ENCODE results near the gene HTD2. TPM values are rescaled to one million over a fixed set of nuclear protein-coding genes. Genes with fewer than 3 reads are reported as not detected.

Gene HTD2
- polyA plus RNA-seq, 1 of the 3 experiments (the other 2 are of a cell fraction), result 3.0 TPM

DNA sequence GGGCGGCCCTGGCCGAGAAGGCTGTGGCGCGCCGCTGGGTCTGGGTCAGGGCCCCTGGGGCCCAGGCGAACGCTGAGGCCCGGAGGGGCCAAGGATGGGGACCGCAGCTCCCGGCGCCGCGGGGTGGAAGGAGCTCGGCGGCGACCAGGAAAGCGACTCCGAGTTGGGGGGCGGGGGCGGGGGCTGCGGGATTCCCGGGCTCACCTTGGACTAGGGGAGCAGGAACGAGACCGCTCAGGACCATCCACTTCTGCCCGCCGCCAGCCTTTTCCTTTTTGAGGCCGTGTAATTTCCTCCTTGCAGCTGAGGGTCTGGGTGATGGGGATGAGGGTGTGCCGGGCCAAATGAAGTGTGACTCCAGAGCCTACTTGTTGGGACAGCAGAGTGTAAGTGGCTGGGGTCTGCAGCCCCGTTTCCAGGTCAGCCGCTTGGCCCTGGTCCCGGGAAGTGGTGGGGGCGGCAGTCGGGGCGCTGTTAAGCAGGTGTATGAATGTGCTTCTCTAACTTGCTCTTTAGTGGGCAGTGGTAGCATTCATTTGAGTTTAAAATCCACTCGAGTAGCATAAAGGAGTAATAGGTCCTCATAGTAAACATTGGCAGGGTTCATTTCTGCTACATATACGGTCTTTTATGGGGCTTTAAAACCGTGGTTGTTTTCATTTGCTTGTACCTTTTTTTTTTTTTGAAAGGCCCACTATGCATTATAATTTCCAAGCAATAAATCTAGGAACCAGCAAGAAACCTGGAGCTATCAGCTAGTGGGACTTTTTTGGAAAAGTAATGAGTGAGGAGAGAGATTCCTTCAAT is 27.1 kb downstream of the HTD2 start:
- Histone ChIP-seq H4K20me1 (ENCODE audit: insufficient read depth) (no peaks in the 10 kb centered on the region), H3F3A (replicated peaks; ENCODE audit: insufficient read depth) (peaks cover 20% of the 10 kb centered on the region), H3K36me3 (replicated peaks in 1 of 2; ENCODE audit: control insufficient read depth in 1 of 2, insufficient read depth in 2 of 2, low read length in 1 of 2) (no peaks in the 10 kb centered on the region), H3K4me2 (peak overlapping the region; percentile 92), H3K79me2 (ENCODE audit: insufficient read depth) (peaks cover 27% of the 10 kb centered on the region; the same call in 1 of the 2 replicates), H3K9ac (peak overlapping the region; percentile 49; the same call in 1 of the 2 replicates), H3K9me3 (no peaks in the 10 kb centered on the region), H3K4me1 (ENCODE audit: control insufficient read depth in 1 of 2, insufficient read depth in 2 of 2, low read depth in 1 of 2, low read length in 1 of 2) (peaks cover 4 to 11% of the 10 kb centered on the region in 2 experiments; a peak in 3 of 4 replicates), H3K27ac (ENCODE audit: low read depth in 2 of 2, low read length in 1 of 2) (peak overlapping the region in 1 of 2 experiments; percentile 88; a peak in 1 of 4 replicates), H2AFZ (ENCODE audit: low read depth) (peak overlapping the region; percentile 56; the same call in 1 of the 2 replicates), H3K27me3 (ENCODE audit: insufficient read depth) (no peaks in the 10 kb centered on the region), H3K9me2 (no peaks in the 10 kb centered on the region), H3K4me3 (ENCODE audit: low read depth in 2 of 2, low read length in 1 of 2) (peak overlapping the region; percentile 67 to 83)
- CTCF ChIA-PET, result interaction anchor here (0.6 to 4.9 kb wide), 14 partner anchors 16 to 297 kb away, joined by 3 to 24 read pairs (median 4); partner anchors contain the start of genes HTD2, KCTD6 and RPP14
- WGBS (ENCODE audit: low lambda C conversion rate), result under 1% methylated on average over 15 of the region's 37 CpGs
- POLR2A ChIA-PET, result interaction anchor here (1.6 kb wide), 1 partner anchor 28 kb away, joined by 5 read pairs; the partner anchor contains the start of genes HTD2 and RPP14
- DNase-seq, result peak; percentile 68
- TF ChIP-seq, protein P1, sequence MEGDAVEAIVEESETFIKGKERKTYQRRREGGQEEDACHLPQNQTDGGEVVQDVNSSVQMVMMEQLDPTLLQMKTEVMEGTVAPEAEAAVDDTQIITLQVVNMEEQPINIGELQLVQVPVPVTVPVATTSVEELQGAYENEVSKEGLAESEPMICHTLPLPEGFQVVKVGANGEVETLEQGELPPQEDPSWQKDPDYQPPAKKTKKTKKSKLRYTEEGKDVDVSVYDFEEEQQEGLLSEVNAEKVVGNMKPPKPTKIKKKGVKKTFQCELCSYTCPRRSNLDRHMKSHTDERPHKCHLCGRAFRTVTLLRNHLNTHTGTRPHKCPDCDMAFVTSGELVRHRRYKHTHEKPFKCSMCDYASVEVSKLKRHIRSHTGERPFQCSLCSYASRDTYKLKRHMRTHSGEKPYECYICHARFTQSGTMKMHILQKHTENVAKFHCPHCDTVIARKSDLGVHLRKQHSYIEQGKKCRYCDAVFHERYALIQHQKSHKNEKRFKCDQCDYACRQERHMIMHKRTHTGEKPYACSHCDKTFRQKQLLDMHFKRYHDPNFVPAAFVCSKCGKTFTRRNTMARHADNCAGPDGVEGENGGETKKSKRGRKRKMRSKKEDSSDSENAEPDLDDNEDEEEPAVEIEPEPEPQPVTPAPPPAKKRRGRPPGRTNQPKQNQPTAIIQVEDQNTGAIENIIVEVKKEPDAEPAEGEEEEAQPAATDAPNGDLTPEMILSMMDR (IDR thresholded peaks at IDR 0.05), result peak; percentile 38
- TF ChIP-seq RAD21 (IDR thresholded peaks at IDR 0.05; ENCODE audit: low read length) (peak; percentile 59), RCOR1 (IDR thresholded peaks at IDR 0.05; ENCODE audit: low read length) (no peak), SMC3 (IDR thresholded peaks at IDR 0.05; ENCODE audit: low read depth, low read length) (peak; percentile 9; the same call in 1 of the 2 replicates), RXRA (IDR thresholded peaks at IDR 0.05; ENCODE audit: borderline replicate concordance, low read depth) (no peak)

DNA sequence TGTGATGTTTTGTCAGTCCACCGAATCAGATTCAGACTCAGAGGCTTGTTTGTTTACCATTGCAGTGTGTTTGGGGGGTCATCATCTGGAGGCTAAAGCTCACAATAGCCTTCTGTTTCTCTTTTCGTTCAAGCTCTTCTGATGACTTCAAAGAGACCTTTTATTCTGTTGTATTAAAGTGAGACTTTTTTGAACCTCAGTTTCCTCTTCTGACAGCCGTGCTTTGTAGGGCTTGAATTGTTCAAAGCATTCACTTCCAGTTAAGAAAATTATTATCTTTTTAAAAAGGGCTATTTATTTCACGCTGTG is 27.6 kb downstream of the HTD2 start:
- no peaks in the 10 kb centered on the region for H3K9me3 ChIP-seq
- H2AFZ ChIP-seq (ENCODE audit: low read depth), result no peak overlapping the region
- peaks cover 29% of the 10 kb centered on the region; the same call in 1 of the 2 replicates for H3K79me2 ChIP-seq (ENCODE audit: insufficient read depth)
- peaks cover 20% of the 10 kb centered on the region for H3F3A ChIP-seq (replicated peaks; ENCODE audit: insufficient read depth)
- H4K20me1 ChIP-seq (ENCODE audit: insufficient read depth), result no peaks in the 10 kb centered on the region
- 64% methylated on average over 4 of the region's 4 CpGs for WGBS (ENCODE audit: low lambda C conversion rate)
- peak overlapping the region in 1 of 2 experiments; percentile 88; a peak in 1 of 4 replicates for H3K27ac ChIP-seq (ENCODE audit: low read depth in 2 of 2, low read length in 1 of 2)
- H3K27me3 ChIP-seq (ENCODE audit: insufficient read depth), result no peaks in the 10 kb centered on the region
- H3K9me2 ChIP-seq, result no peaks in the 10 kb centered on the region
- ChIA-PET CTCF (interaction anchor here (0.6 to 4.9 kb wide), 13 partner anchors 16 to 296 kb away, joined by 3 to 24 read pairs (median 4); partner anchors contain the start of genes HTD2, KCTD6 and RPP14), POLR2A (interaction anchor here (1.6 kb wide), 1 partner anchor 28 kb away, joined by 5 read pairs; the partner anchor contains the start of genes HTD2 and RPP14)
- no peaks in the 10 kb centered on the region for H3K36me3 ChIP-seq (replicated peaks in 1 of 2; ENCODE audit: control insufficient read depth in 1 of 2, insufficient read depth in 2 of 2, low read length in 1 of 2)
- peak overlapping the region; percentile 49; the same call in 1 of the 2 replicates for H3K9ac ChIP-seq
- TF ChIP-seq EP300 (IDR thresholded peaks at IDR 0.05; ENCODE audit: borderline replicate concordance in 1 of 2, low read depth in 1 of 2, low read length in 1 of 2), result no peak
- TF ChIP-seq TEAD4 (IDR thresholded peaks at IDR 0.05; ENCODE audit: borderline replicate concordance, insufficient read depth), result no peak
- TF ChIP-seq ELF1 (IDR thresholded peaks at IDR 0.05), result no peak
- TF ChIP-seq, protein P2, sequence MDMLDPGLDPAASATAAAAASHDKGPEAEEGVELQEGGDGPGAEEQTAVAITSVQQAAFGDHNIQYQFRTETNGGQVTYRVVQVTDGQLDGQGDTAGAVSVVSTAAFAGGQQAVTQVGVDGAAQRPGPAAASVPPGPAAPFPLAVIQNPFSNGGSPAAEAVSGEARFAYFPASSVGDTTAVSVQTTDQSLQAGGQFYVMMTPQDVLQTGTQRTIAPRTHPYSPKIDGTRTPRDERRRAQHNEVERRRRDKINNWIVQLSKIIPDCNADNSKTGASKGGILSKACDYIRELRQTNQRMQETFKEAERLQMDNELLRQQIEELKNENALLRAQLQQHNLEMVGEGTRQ (IDR thresholded peaks at IDR 0.05; ENCODE audit: borderline replicate concordance, low read depth, low read length), result no peak
- no peak for TF ChIP-seq YY1 (IDR thresholded peaks at IDR 0.05; ENCODE audit: low read depth)
- no peak for TF ChIP-seq CHD2 (IDR thresholded peaks at IDR 0.05; ENCODE audit: low read length, partially characterized antibody)
- no peak for TF ChIP-seq RFX5 (IDR thresholded peaks at IDR 0.05; ENCODE audit: low read length)
- TF ChIP-seq, protein P3, sequence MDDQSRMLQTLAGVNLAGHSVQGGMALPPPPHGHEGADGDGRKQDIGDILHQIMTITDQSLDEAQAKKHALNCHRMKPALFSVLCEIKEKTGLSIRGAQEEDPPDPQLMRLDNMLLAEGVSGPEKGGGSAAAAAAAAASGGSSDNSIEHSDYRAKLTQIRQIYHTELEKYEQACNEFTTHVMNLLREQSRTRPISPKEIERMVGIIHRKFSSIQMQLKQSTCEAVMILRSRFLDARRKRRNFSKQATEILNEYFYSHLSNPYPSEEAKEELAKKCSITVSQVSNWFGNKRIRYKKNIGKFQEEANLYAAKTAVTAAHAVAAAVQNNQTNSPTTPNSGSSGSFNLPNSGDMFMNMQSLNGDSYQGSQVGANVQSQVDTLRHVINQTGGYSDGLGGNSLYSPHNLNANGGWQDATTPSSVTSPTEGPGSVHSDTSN (IDR thresholded peaks at IDR 0.05), result no peak
- no peak for TF ChIP-seq GATA2 (CRISPR knock-in tag; IDR thresholded peaks at IDR 0.05)
- TF ChIP-seq JUND (IDR thresholded peaks at IDR 0.05), result no peak
- no peak for TF ChIP-seq NFIC (IDR thresholded peaks at IDR 0.05; ENCODE audit: borderline replicate concordance)
- no peak for TF ChIP-seq MXI1 (IDR thresholded peaks at IDR 0.05; ENCODE audit: low read depth, low read length)
- DNase-seq, result no peak
- H3K4me3 ChIP-seq (ENCODE audit: low read depth in 2 of 2, low read length in 1 of 2), result peak overlapping the region; percentile 67 to 83; a peak in 3 of 4 replicates
- H3K4me2 ChIP-seq, result peak overlapping the region; percentile 92
- H3K4me1 ChIP-seq (ENCODE audit: control insufficient read depth in 1 of 2, insufficient read depth in 2 of 2, low read depth in 1 of 2, low read length in 1 of 2), result peaks cover 4 to 11% of the 10 kb centered on the region in 2 experiments; a peak in 3 of 4 replicates
